Spinal cord (tissue), 10 donors: ENCODE measurements around the gene FBXO21. TPM values are rescaled to one million over a fixed set of nuclear protein-coding genes. Genes with fewer than 3 reads are reported as not detected.
A peak's percentile ranks its signal among the peaks of the same experiment; 100 is the strongest.

Experiments used
- DNase-seq, 6 donors: peaks; one replicate each; pipeline versions ENCODE4 v3.0.0 to v3.0.0-alpha.2; 2013 to 2015; ENCODE audit warnings: low spot score in 6 of 6, low read depth in 4 of 6
- H3K27ac ChIP-seq: one replicate; pipeline ENCODE4 v1.5.1; 2013; ENCODE audit warnings: low read depth, low read length, control low read depth
- H3K27me3 ChIP-seq: one replicate; pipeline ENCODE4 v1.6.1; 2013; ENCODE audit warnings: low read length; ENCODE audit not compliant: control insufficient read depth, insufficient read depth
- H3K36me3 ChIP-seq: one replicate; pipeline ENCODE4 v1.6.1; 2013; ENCODE audit warnings: low read length; ENCODE audit not compliant: control insufficient read depth, insufficient read depth
- H3K4me1 ChIP-seq: one replicate; pipeline ENCODE4 v1.6.1; 2013; ENCODE audit warnings: low read length; ENCODE audit not compliant: control insufficient read depth, insufficient read depth
- H3K4me3 ChIP-seq: one replicate; pipeline ENCODE4 v1.5.1; 2013; ENCODE audit warnings: low read depth, low read length, control low read depth
- H3K9me3 ChIP-seq: one replicate; pipeline ENCODE4 v1.6.1; 2013; ENCODE audit warnings: low read length; ENCODE audit not compliant: control insufficient read depth, insufficient read depth
- WGBS: methylation state at CpG from one replicate; pipeline ENCODE4 v1.1.5; 2013; ENCODE audit warnings: missing lambda C conversion rate; ENCODE audit not compliant: insufficient coverage; 5-methylcytosine and 5-hydroxymethylcytosine counted together
- polyA plus RNA-seq, 2 donors: library from polyadenylated mRNA; unstranded; fragments of 120-200 nt; gene quantifications; one replicate each; pipeline ENCODE4 v1.2.1, GENCODE V29; 2013; ENCODE audit not compliant: insufficient read length in 2 of 2
- total RNA-seq, 2 donors: library from RNA; depleted of rRNA in 1 of 2; stranded (reverse); fragments of 120-200 nt in 1 of 2; fragments of >200 nt in 1 of 2; gene quantifications; one replicate each; pipeline versions ENCODE4 v1.2.3 to v1.2.4, GENCODE V29; 2013 to 2014
- donor health status: healthy.

Gene FBXO21
- total and polyA plus RNA-seq, 4 donors = 60.3 to 94.2 (median 75.3) TPM

- no peaks in the 10 kb centered on the region for H3K36me3 ChIP-seq
- H3K4me1 ChIP-seq = no peaks in the 10 kb centered on the region
- no peak overlapping the region for H3K4me3 ChIP-seq
- 100% methylated on average over 1 of the region's 2 CpGs for WGBS
- DNase-seq = no peak
- no peaks in the 10 kb centered on the region for H3K27me3 ChIP-seq
- H3K27ac ChIP-seq = no peak overlapping the region
- H3K9me3 ChIP-seq = no peaks in the 10 kb centered on the region
Observed at GRCh38 chr12:117134721-117135120, 55.5 kb downstream of the FBXO21 start.

- WGBS = 78% methylated on average over 5 of the region's 10 CpGs
- DNase-seq = peak in 1 of 6 donors; percentile 70
Observed at GRCh38 chr12:117134059-117134458, 56.2 kb downstream of the FBXO21 start.

GRCh38 chr12:117130801-117131200 lies 59.5 kb downstream of the FBXO21 start:
- H3K4me3 ChIP-seq = no peak overlapping the region
- H3K27ac ChIP-seq = no peak overlapping the region
- H3K4me1 ChIP-seq = no peaks in the 10 kb centered on the region
- no peaks in the 10 kb centered on the region for H3K27me3 ChIP-seq
- no peaks in the 10 kb centered on the region for H3K9me3 ChIP-seq
- DNase-seq = no peak
- H3K36me3 ChIP-seq = no peaks in the 10 kb centered on the region
- 77% methylated on average over 5 of the region's 7 CpGs for WGBS

More at GRCh38 chr12:117134059-117134458, 56.2 kb downstream of the FBXO21 start:
- H3K4me3 ChIP-seq = no peak overlapping the region
- H3K27me3 ChIP-seq = no peaks in the 10 kb centered on the region
- no peaks in the 10 kb centered on the region for H3K36me3 ChIP-seq
- no peaks in the 10 kb centered on the region for H3K4me1 ChIP-seq
- no peaks in the 10 kb centered on the region for H3K9me3 ChIP-seq
- H3K27ac ChIP-seq = no peak overlapping the region

- DNase-seq = no peak
- Histone ChIP-seq H3K36me3 (no peaks in the 10 kb centered on the region), H3K9me3 (no peaks in the 10 kb centered on the region), H3K4me3 (no peak overlapping the region), H3K27me3 (no peaks in the 10 kb centered on the region), H3K4me1 (no peaks in the 10 kb centered on the region), H3K27ac (no peak overlapping the region)
- WGBS = 88% methylated on average over 2 of the region's 5 CpGs
Observed at GRCh38 chr12:117129391-117129790, 60.9 kb downstream of the FBXO21 start.

- Histone ChIP-seq H3K4me1 (no peaks in the 10 kb centered on the region), H3K27ac (no peak overlapping the region), H3K4me3 (no peak overlapping the region), H3K36me3 (no peaks in the 10 kb centered on the region), H3K27me3 (no peaks in the 10 kb centered on the region), H3K9me3 (no peaks in the 10 kb centered on the region)
- WGBS = 98% methylated on average over 5 of the region's 6 CpGs
- DNase-seq = no peak
Observed at GRCh38 chr12:117127933-117128823, 62.1 kb downstream of the FBXO21 start.

- 96% methylated on average over 4 of the region's 4 CpGs for WGBS
- Histone ChIP-seq H3K4me3 (no peak overlapping the region), H3K27ac (no peak overlapping the region), H3K4me1 (no peaks in the 10 kb centered on the region), H3K36me3 (no peaks in the 10 kb centered on the region), H3K9me3 (no peaks in the 10 kb centered on the region), H3K27me3 (no peaks in the 10 kb centered on the region)
- no peak for DNase-seq
Observed at GRCh38 chr12:117126335-117126734, 63.9 kb downstream of the FBXO21 start.

- Histone ChIP-seq H3K27me3 (no peaks in the 10 kb centered on the region), H3K4me1 (no peaks in the 10 kb centered on the region), H3K36me3 (no peaks in the 10 kb centered on the region), H3K9me3 (no peaks in the 10 kb centered on the region), H3K27ac (no peak overlapping the region), H3K4me3 (no peak overlapping the region)
- 92% methylated on average over 6 of the region's 7 CpGs for WGBS
- DNase-seq = no peak
Observed at GRCh38 chr12:117125767-117126166, 64.5 kb downstream of the FBXO21 start.

- H3K4me1 ChIP-seq = no peaks in the 10 kb centered on the region
Observed at GRCh38 chr12:117125272-117125613, 65.0 kb downstream of the FBXO21 start.

GRCh38 chr12:117124421-117125271 lies 65.6 kb downstream of the FBXO21 start:
- no peak overlapping the region for H3K27ac ChIP-seq
- WGBS = 79% methylated on average over 7 of the region's 8 CpGs

More at GRCh38 chr12:117125272-117125613, 65.0 kb downstream of the FBXO21 start:
- Histone ChIP-seq H3K27me3 (no peaks in the 10 kb centered on the region), H3K36me3 (no peaks in the 10 kb centered on the region), H3K4me3 (no peak overlapping the region), H3K27ac (no peak overlapping the region), H3K9me3 (no peaks in the 10 kb centered on the region)
- DNase-seq = peak in 2 of 6 donors; percentile 29 to 79
- 43% methylated on average over 6 of the region's 6 CpGs for WGBS

More at GRCh38 chr12:117124421-117125271, 65.6 kb downstream of the FBXO21 start:
- no peaks in the 10 kb centered on the region for H3K4me1 ChIP-seq
- no peak for DNase-seq
- H3K4me3 ChIP-seq = no peak overlapping the region
- H3K36me3 ChIP-seq = no peaks in the 10 kb centered on the region
- no peaks in the 10 kb centered on the region for H3K27me3 ChIP-seq
- H3K9me3 ChIP-seq = no peaks in the 10 kb centered on the region
